ENCODE measurements around the gene HTR3B.

DNA sequence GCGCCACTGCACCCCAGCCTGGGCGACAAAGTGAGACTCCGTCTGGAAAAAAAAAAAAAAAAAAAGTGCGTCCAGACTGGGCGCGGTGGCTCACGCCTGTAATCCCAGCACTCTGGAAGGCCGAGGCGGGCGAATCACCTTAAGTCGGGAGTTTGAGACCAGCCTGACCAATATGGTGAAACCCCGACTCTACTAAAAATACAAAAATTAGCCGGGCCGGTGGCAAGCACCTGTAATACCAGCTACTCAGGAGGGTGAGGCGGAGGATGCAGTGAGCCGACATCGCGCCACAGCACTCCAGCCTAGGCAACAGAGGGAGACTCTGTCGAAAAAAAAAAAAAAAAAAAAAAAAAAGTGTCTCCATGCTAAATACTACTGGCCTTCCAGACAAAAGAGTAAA is 30.5 kb upstream of the HTR3B start:
- TF ChIP-seq, protein P1, sequence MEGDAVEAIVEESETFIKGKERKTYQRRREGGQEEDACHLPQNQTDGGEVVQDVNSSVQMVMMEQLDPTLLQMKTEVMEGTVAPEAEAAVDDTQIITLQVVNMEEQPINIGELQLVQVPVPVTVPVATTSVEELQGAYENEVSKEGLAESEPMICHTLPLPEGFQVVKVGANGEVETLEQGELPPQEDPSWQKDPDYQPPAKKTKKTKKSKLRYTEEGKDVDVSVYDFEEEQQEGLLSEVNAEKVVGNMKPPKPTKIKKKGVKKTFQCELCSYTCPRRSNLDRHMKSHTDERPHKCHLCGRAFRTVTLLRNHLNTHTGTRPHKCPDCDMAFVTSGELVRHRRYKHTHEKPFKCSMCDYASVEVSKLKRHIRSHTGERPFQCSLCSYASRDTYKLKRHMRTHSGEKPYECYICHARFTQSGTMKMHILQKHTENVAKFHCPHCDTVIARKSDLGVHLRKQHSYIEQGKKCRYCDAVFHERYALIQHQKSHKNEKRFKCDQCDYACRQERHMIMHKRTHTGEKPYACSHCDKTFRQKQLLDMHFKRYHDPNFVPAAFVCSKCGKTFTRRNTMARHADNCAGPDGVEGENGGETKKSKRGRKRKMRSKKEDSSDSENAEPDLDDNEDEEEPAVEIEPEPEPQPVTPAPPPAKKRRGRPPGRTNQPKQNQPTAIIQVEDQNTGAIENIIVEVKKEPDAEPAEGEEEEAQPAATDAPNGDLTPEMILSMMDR (IDR thresholded peaks at IDR 0.05) = no peak
- TF ChIP-seq EZH2phosphoT487 (IDR thresholded peaks at IDR 0.05) = no peak
- TF ChIP-seq EZH2 (IDR thresholded peaks at IDR 0.05) = no peak

Data from neural progenitor cell (in vitro differentiated cells).